SK-N-MC (cell line): ENCODE measurements around the gene LAMB3.

Experiments
- EZH2 ChIP-seq: fragments of 200-600 bp; sonication (generic); IDR thresholded peaks from one replicate; pipeline ENCODE4 v1.6.1; 2017; ENCODE audit warnings: antibody characterized with exemption
- FOXP2 ChIP-seq: optimal IDR thresholded peaks from 2 replicates; pipeline ENCODE3; 2011; ENCODE audit warnings: mild to moderate bottlenecking, moderate library complexity; ENCODE audit not compliant: insufficient read depth; ENCODE audit errors: extremely low read length, control extremely low read depth
- POLR2AphosphoS5 ChIP-seq: IDR thresholded peaks from 2 replicates; pipeline ENCODE4 v1.6.1; 2012; ENCODE audit warnings: mild to moderate bottlenecking, low read depth, low read length, borderline replicate concordance

GRCh38 chr1:209696673-209697072, 44.4 kb upstream of the LAMB3 start:
- TF ChIP-seq POLR2AphosphoS5, result no peak
- no peak for TF ChIP-seq EZH2
- TF ChIP-seq FOXP2, result no peak
